A673 (cell line): ENCODE measurements around the gene UGT1A8.

Source experiments
- CTCF ChIP-seq: fragments of 300-800, 200-600 bp; sonication (generic); conservative IDR thresholded peaks from 2 replicates; pipeline ENCODE4 v1.5.1; 2017; ENCODE audit warnings: low read depth, mild to moderate bottlenecking, antibody characterized with exemption, low read length, moderate library complexity, mixed read lengths
- EZH2 ChIP-seq: fragments of 200-600 bp; sonication (generic); IDR thresholded peaks from 2 replicates; pipeline ENCODE4 v1.6.1; 2017; ENCODE audit warnings: borderline replicate concordance, low read depth, mild to moderate bottlenecking, mixed read lengths, antibody characterized with exemption, low read length; ENCODE audit not compliant: poor library complexity, severe bottlenecking

GRCh38 chr2:233689031-233689430 lies 71.6 kb downstream of the UGT1A8 start:
- no peak for TF ChIP-seq CTCF
- TF ChIP-seq EZH2: no peak
